ENCODE results near the gene IRGM. TPM values are rescaled to one million over a fixed set of nuclear protein-coding genes. Genes with fewer than 3 reads are reported as not detected.

IRGM gene
- polyA plus RNA-seq, 1 donor from 2014 or later, result not detected

GRCh38 chr5:150862070-150862469 is 15.7 kb downstream of the IRGM start:
- Histone ChIP-seq H3K4me2 (ENCODE audit: low read length) (no peak overlapping the region), H3K27ac (ENCODE audit: low read length) (no peak overlapping the region), H3K9ac (ENCODE audit: low read length) (no peak overlapping the region), H3K79me2 (replicated peaks; ENCODE audit: insufficient read depth, low read length) (no peaks in the 10 kb centered on the region), H3K9me3 (ENCODE audit: low read length) (no peaks in the 10 kb centered on the region), H3F3A (ENCODE audit: insufficient read depth, low read length, poor library complexity, severe bottlenecking) (no peaks in the 10 kb centered on the region), H4K20me1 (ENCODE audit: insufficient read depth) (no peaks in the 10 kb centered on the region), H3K9me2 (ENCODE audit: insufficient read depth, low read length) (no peaks in the 10 kb centered on the region), H2AFZ (ENCODE audit: low read depth, low read length) (no peak overlapping the region), H3K4me3 (ENCODE audit: low read length) (no peak overlapping the region), H3K36me3 (ENCODE audit: insufficient read depth, low read length) (no peaks in the 10 kb centered on the region), H3K27me3 (ENCODE audit: insufficient read depth, low read depth, low read length) (no peaks in the 10 kb centered on the region)
- TF ChIP-seq EP300 (conservative IDR thresholded peaks at IDR 0.05; ENCODE audit: poor library complexity, severe bottlenecking) (no peak), TAF1 (IDR thresholded peaks at IDR 0.05; ENCODE audit: low read depth) (no peak), EZH2 (IDR thresholded peaks at IDR 0.05; ENCODE audit: borderline replicate concordance, insufficient read depth, low read length, poor library complexity, severe bottlenecking) (no peak), POLR2AphosphoS5 (IDR thresholded peaks at IDR 0.05) (no peak), SMC3 (conservative IDR thresholded peaks at IDR 0.05; ENCODE audit: poor library complexity) (no peak), MXI1 (conservative IDR thresholded peaks at IDR 0.05; ENCODE audit: poor library complexity, severe bottlenecking) (no peak), CTCF (IDR thresholded peaks at IDR 0.05; ENCODE audit: poor library complexity, severe bottlenecking) (no peak), RAD21 (conservative IDR thresholded peaks at IDR 0.05) (no peak)
- TF ChIP-seq, protein P1, sequence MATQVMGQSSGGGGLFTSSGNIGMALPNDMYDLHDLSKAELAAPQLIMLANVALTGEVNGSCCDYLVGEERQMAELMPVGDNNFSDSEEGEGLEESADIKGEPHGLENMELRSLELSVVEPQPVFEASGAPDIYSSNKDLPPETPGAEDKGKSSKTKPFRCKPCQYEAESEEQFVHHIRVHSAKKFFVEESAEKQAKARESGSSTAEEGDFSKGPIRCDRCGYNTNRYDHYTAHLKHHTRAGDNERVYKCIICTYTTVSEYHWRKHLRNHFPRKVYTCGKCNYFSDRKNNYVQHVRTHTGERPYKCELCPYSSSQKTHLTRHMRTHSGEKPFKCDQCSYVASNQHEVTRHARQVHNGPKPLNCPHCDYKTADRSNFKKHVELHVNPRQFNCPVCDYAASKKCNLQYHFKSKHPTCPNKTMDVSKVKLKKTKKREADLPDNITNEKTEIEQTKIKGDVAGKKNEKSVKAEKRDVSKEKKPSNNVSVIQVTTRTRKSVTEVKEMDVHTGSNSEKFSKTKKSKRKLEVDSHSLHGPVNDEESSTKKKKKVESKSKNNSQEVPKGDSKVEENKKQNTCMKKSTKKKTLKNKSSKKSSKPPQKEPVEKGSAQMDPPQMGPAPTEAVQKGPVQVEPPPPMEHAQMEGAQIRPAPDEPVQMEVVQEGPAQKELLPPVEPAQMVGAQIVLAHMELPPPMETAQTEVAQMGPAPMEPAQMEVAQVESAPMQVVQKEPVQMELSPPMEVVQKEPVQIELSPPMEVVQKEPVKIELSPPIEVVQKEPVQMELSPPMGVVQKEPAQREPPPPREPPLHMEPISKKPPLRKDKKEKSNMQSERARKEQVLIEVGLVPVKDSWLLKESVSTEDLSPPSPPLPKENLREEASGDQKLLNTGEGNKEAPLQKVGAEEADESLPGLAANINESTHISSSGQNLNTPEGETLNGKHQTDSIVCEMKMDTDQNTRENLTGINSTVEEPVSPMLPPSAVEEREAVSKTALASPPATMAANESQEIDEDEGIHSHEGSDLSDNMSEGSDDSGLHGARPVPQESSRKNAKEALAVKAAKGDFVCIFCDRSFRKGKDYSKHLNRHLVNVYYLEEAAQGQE (IDR thresholded peaks at IDR 0.05; ENCODE audit: borderline replicate concordance), result no peak

DNA sequence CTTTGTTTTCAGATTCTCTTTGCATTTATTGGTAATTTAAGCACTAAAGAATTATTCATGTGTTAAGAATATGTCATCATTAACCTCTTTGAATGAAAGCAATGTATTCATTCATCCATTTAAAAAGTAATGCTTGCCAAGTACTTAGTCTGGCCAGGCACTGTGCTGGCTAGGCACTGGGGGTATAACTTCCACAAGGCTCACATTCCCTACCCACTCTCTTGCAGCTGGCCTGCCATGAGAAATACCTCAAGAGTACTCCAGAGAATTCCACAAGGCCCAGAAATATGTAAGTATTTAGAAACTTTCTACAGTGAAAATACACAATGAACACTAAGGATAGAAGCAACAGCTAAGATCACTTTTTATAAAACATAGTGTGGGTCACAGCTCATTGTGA is 33.0 kb downstream of the IRGM start:
- H3F3A ChIP-seq (ENCODE audit: insufficient read depth, low read length, poor library complexity, severe bottlenecking), result no peaks in the 10 kb centered on the region
- TF ChIP-seq EP300 (conservative IDR thresholded peaks at IDR 0.05; ENCODE audit: poor library complexity, severe bottlenecking) (no peak), SMC3 (conservative IDR thresholded peaks at IDR 0.05; ENCODE audit: poor library complexity) (no peak), TAF1 (IDR thresholded peaks at IDR 0.05; ENCODE audit: low read depth) (no peak), MXI1 (conservative IDR thresholded peaks at IDR 0.05; ENCODE audit: poor library complexity, severe bottlenecking) (no peak), EZH2 (IDR thresholded peaks at IDR 0.05; ENCODE audit: borderline replicate concordance, insufficient read depth, low read length, poor library complexity, severe bottlenecking) (no peak)
- no peak overlapping the region for H3K9ac ChIP-seq (ENCODE audit: low read length)

More for the DNA sequence above, 33.0 kb downstream of the IRGM start:
- Histone ChIP-seq H3K27me3 (ENCODE audit: insufficient read depth, low read depth, low read length) (no peaks in the 10 kb centered on the region), H3K9me2 (ENCODE audit: insufficient read depth, low read length) (no peaks in the 10 kb centered on the region), H3K36me3 (ENCODE audit: insufficient read depth, low read length) (no peaks in the 10 kb centered on the region), H3K4me2 (ENCODE audit: low read length) (no peak overlapping the region), H3K27ac (ENCODE audit: low read length) (no peak overlapping the region), H3K79me2 (replicated peaks; ENCODE audit: insufficient read depth, low read length) (no peaks in the 10 kb centered on the region), H3K9me3 (ENCODE audit: low read length) (no peaks in the 10 kb centered on the region), H4K20me1 (ENCODE audit: insufficient read depth) (no peaks in the 10 kb centered on the region), H3K4me3 (ENCODE audit: low read length) (no peak overlapping the region), H2AFZ (ENCODE audit: low read depth, low read length) (no peak overlapping the region)

All from neural cell (in vitro differentiated cells).